Activated CD4-positive, alpha-beta T cell treated with anti-CD3 and anti-CD28 coated beads for 36 hours (primary cell): Measurements from ENCODE around the gene HECTD1. TPM values are rescaled to one million over a fixed set of nuclear protein-coding genes. Genes with fewer than 3 reads are reported as not detected.
"Not testable (repeated sequence)": the region's sequence is repeated elsewhere in the genome, so short reads cannot be mapped to it uniquely, and the experiment has no call there.

Experiments
- ATAC-seq: fragments of 200-7000 bp; cut with Tn5 transposase; one replicate; pipeline ENCODE4 v1.10.0; 2021; ENCODE audit warnings: mild to moderate bottlenecking, moderate library complexity
- CTCF ChIA-PET: fragments of 350-600 bp; sonication (Branson Sonifier 250); formaldehyde crosslinking; loops from one replicate; lab custom pipeline; 2021; ENCODE audit warnings: antibody characterized with exemption; lab: Charles Lee
- POLR2A ChIA-PET: fragments of 350-600 bp; sonication (Branson Sonifier 250); formaldehyde crosslinking; loops from one replicate; lab custom pipeline; 2021; ENCODE audit warnings: antibody characterized with exemption, inconsistent platforms; lab: Charles Lee
- DNase-seq: peaks from one replicate; pipeline ENCODE4 v3.0.0-alpha.2; 2020
- H3K27ac Mint-ChIP-seq: one replicate; pipeline ENCODE4 v1.8.0; 2021; ENCODE audit warnings: mixed read lengths
- H3K27me3 Mint-ChIP-seq: one replicate; pipeline ENCODE4 v1.8.0; 2021; ENCODE audit warnings: mixed read lengths
- H3K36me3 Mint-ChIP-seq: one replicate; pipeline ENCODE4 v1.8.0; 2021; ENCODE audit warnings: low read depth, mixed read lengths
- H3K4me1 Mint-ChIP-seq: one replicate; pipeline ENCODE4 v1.8.0; 2021; ENCODE audit warnings: mixed read lengths
- H3K4me3 Mint-ChIP-seq: one replicate; pipeline ENCODE4 v1.8.0; 2021; ENCODE audit warnings: mild to moderate bottlenecking, moderate library complexity, mixed read lengths
- H3K9me3 Mint-ChIP-seq: one replicate; pipeline ENCODE4 v1.8.0; 2021; ENCODE audit warnings: low read depth, mixed read lengths
- intact Hi-C, 2 experiments: fragments of 100-400 bp; cut with DNase I in 1 of 2; cut with micrococcal nuclease in 1 of 2; formaldehyde crosslinking; loops; one replicate each; pipeline versions ENCODE4 v1.14.2 to v1.15.1; 2022 to 2024; cut with DNase I, micrococcal nuclease
- total RNA-seq, 2 experiments: library from RNA; stranded (reverse); gene quantifications; one replicate each; pipeline ENCODE4 v1.2.3, GENCODE V29; 2021

HECTD1 gene
- total RNA-seq, 2 experiments from 2014 or later = 87.1 to 89.5 TPM

GRCh38 chr14:31192544-31192943 lies 15.0 kb downstream of the HECTD1 start:
- H3K27me3 Mint-ChIP-seq, POLR2A ChIA-PET, DNase-seq, ATAC-seq, H3K9me3 Mint-ChIP-seq, H3K4me3 Mint-ChIP-seq, H3K27ac Mint-ChIP-seq, intact Hi-C loops: not testable (repeated sequence)
- peaks cover 28% of the 10 kb centered on the region for H3K36me3 Mint-ChIP-seq
- CTCF ChIA-PET = interaction anchor here (2.2 kb wide), 1 partner anchor 14 kb away, joined by 6 read pairs; no protein-coding TSS in a partner anchor
- peaks cover 46% of the 10 kb centered on the region for H3K4me1 Mint-ChIP-seq

- Mint-ChIP-seq H3K27me3 (no peaks in the 10 kb centered on the region), H3K36me3 (peaks cover 31% of the 10 kb centered on the region), H3K27ac (no peak overlapping the region), H3K9me3 (no peaks in the 10 kb centered on the region), H3K4me3 (no peak overlapping the region), H3K4me1 (peaks cover 44% of the 10 kb centered on the region)
- CTCF ChIA-PET = interaction anchor here (0.6 to 2.2 kb wide), 5 partner anchors 12 to 316 kb away, joined by 3 to 6 read pairs (median 3); no protein-coding TSS in a partner anchor
- DNase-seq = no peak
- no peak for ATAC-seq
- intact Hi-C loops = no loop called here
- POLR2A ChIA-PET = interaction anchor here (0.6 kb wide), 1 partner anchor 52 kb away, joined by 3 read pairs; no protein-coding TSS in a partner anchor
Measured at GRCh38 chr14:31190717-31191263, 16.8 kb downstream of the HECTD1 start.

GRCh38 chr14:31190219-31190603 lies 17.4 kb downstream of the HECTD1 start:
- DNase-seq = no peak
- ChIA-PET CTCF (interaction anchor here (0.6 to 2.2 kb wide), 5 partner anchors 11 to 172 kb away, joined by 3 to 6 read pairs (median 3); no protein-coding TSS in a partner anchor), POLR2A (no interaction called here)
- Mint-ChIP-seq H3K27ac (no peak overlapping the region), H3K4me3 (no peak overlapping the region), H3K36me3 (peaks cover 32% of the 10 kb centered on the region), H3K9me3 (no peaks in the 10 kb centered on the region), H3K27me3 (no peaks in the 10 kb centered on the region), H3K4me1 (peaks cover 39% of the 10 kb centered on the region)
- ATAC-seq = no peak
- intact Hi-C loops = no loop called here

DNA sequence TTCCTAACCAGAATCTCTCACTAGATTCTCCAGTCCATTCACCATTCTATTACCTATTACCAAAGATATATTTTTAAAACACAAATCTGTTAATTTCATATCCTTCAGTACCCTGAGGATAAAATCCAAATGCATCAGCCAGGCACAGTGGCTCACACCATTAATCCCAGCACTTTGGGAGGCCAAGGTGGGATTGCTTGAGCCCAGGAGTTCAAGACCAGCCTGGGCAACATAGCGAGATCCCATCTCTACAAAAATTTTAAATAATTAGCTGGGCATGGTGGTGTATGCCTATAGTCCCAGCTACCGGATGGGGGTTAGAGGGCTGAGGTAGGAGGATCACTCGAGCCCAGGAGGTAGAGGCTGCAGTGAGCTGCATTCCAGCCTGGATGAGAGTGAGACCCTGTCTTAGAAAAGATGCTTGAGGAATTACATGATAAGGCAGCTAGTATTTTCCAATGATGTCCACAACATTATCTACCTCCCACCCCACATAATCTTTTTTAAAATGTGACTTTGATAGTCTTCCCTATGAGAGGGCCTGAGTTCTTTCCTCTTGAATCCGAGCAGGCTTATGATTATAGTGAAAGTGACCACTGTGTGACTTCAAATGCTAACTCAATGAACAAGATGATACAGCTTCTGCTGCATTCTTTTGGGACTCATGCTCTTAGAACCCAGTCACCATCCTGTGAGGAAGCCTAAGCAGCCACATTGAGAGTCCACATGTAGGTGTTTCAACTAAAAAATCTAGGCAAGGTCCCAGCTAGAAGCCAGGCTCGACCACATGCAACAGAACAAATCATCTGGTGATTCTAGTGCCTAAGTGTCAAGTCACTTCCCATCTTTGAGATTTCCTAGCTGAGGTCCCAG lies 18.0 kb downstream of the HECTD1 start:
- ChIA-PET CTCF (interaction anchor here (1.0 to 1.6 kb wide), 3 partner anchors 11 to 21 kb away, joined by 3 to 4 read pairs (median 3); no protein-coding TSS in a partner anchor), POLR2A (interaction anchor here (0.6 kb wide), 1 partner anchor 107 kb away, joined by 5 read pairs; no protein-coding TSS in a partner anchor)
- Mint-ChIP-seq H3K4me1 (peaks cover 34% of the 10 kb centered on the region), H3K9me3 (no peaks in the 10 kb centered on the region), H3K27me3 (no peaks in the 10 kb centered on the region), H3K4me3 (no peak overlapping the region), H3K36me3 (peaks cover 29% of the 10 kb centered on the region), H3K27ac (no peak overlapping the region)
- DNase-seq = no peak
- intact Hi-C loops = no loop called here
- ATAC-seq = no peak

DNA sequence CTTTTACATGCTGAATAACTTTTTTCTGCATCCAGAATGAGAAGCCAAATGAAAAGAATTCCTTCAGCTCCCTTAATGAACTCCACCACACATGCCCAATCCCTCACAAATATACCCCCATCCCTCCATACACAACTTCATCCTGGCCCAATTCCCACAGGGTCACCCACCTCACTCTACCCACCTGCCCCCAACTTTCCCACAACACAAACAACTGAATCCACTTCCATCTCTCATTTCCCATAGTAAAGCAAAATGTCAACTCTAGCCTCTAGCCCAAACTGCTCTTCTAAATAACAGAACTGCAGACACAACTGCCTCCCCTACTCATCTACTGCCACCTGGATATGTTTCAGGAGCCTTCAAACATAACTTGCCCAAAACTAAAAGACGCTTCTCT lies 18.8 kb downstream of the HECTD1 start:
- H3K9me3 Mint-ChIP-seq = no peaks in the 10 kb centered on the region
- ChIA-PET CTCF (interaction anchor here (1.6 kb wide), 1 partner anchor 10 kb away, joined by 4 read pairs; no protein-coding TSS in a partner anchor), POLR2A (no interaction called here)
- H3K4me3 Mint-ChIP-seq = no peak overlapping the region
- no peak overlapping the region for H3K27ac Mint-ChIP-seq
- DNase-seq (no peak), ATAC-seq (no peak)
- intact Hi-C loops = no loop called here
- no peaks in the 10 kb centered on the region for H3K27me3 Mint-ChIP-seq
- H3K4me1 Mint-ChIP-seq = peaks cover 27% of the 10 kb centered on the region
- peaks cover 25% of the 10 kb centered on the region for H3K36me3 Mint-ChIP-seq

- intact Hi-C loops, H3K4me1 Mint-ChIP-seq: not testable (repeated sequence)
- H3K36me3 Mint-ChIP-seq = peaks cover 13% of the 10 kb centered on the region
Measured at GRCh38 chr14:31182016-31182415, 25.6 kb downstream of the HECTD1 start.

GRCh38 chr14:31181271-31181670 lies 26.3 kb downstream of the HECTD1 start:
- intact Hi-C loops = no loop called here
- H3K9me3 Mint-ChIP-seq = no peaks in the 10 kb centered on the region
- H3K27me3 Mint-ChIP-seq = no peaks in the 10 kb centered on the region
- CTCF ChIA-PET = interaction anchor here (0.7 kb wide), 1 partner anchor 15 kb away, joined by 3 read pairs; no protein-coding TSS in a partner anchor
- peaks cover 15% of the 10 kb centered on the region for H3K36me3 Mint-ChIP-seq
- no peak for DNase-seq
- POLR2A ChIA-PET = no interaction called here
- H3K27ac Mint-ChIP-seq = no peak overlapping the region
- H3K4me1 Mint-ChIP-seq = peaks cover 9% of the 10 kb centered on the region
- H3K4me3 Mint-ChIP-seq = no peak overlapping the region
- no peak for ATAC-seq

More at GRCh38 chr14:31182016-31182415, 25.6 kb downstream of the HECTD1 start:
- DNase-seq, H3K4me3 Mint-ChIP-seq, H3K9me3 Mint-ChIP-seq, H3K27me3 Mint-ChIP-seq, ATAC-seq, POLR2A ChIA-PET, H3K27ac Mint-ChIP-seq: not testable (repeated sequence)
- CTCF ChIA-PET = interaction anchor here (0.7 to 1.1 kb wide), 2 partner anchors 15 to 33 kb away, joined by 3 to 4 read pairs; no protein-coding TSS in a partner anchor

GRCh38 chr14:31180299-31181051 lies 27.1 kb downstream of the HECTD1 start:
- Mint-ChIP-seq H3K36me3 (peaks cover 10% of the 10 kb centered on the region), H3K4me3 (no peak overlapping the region), H3K27me3 (no peaks in the 10 kb centered on the region), H3K4me1 (peaks cover 4% of the 10 kb centered on the region), H3K27ac (no peak overlapping the region), H3K9me3 (no peaks in the 10 kb centered on the region)
- ATAC-seq = no peak
- intact Hi-C loops = no loop called here
- DNase-seq = no peak
- ChIA-PET POLR2A (no interaction called here), CTCF (no interaction called here)

DNA sequence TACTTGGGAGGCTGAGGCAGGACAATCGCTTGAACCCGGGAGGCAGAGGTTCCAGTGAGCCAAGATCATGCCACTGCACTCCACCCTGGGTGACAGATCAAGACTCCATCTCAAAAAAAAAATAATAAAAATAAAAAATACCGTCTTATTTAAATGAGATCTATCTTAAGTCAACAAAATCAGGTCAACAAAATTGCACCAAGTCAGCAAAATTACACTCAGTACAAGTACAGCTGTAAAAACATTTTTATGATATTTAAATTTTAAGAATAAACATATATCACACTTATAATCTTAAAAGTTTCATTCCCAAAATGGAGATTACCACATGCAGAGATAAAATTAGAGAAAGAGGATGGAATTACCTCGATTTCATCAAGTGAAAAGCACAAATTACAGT lies 33.2 kb downstream of the HECTD1 start:
- CTCF ChIA-PET = interaction anchor here (0.6 kb wide), 2 partner anchors 24 to 275 kb away, joined by 3 read pairs; no protein-coding TSS in a partner anchor
- Mint-ChIP-seq H3K27me3 (no peaks in the 10 kb centered on the region), H3K4me3 (no peak overlapping the region), H3K36me3 (peaks cover 40% of the 10 kb centered on the region), H3K9me3 (no peaks in the 10 kb centered on the region), H3K27ac (no peak overlapping the region), H3K4me1 (no peaks in the 10 kb centered on the region)
- ATAC-seq = no peak
- DNase-seq = no peak
- intact Hi-C loops = no loop called here
- POLR2A ChIA-PET = no interaction called here

- CTCF ChIA-PET = interaction anchor here (1.1 kb wide), 1 partner anchor 35 kb away, joined by 3 read pairs; the partner anchor contains the start of gene HECTD1
- H3K36me3 Mint-ChIP-seq = peaks cover 42% of the 10 kb centered on the region
- intact Hi-C loops = no loop called here
- no peaks in the 10 kb centered on the region for H3K27me3 Mint-ChIP-seq
- no peak for ATAC-seq
- no peaks in the 10 kb centered on the region for H3K4me1 Mint-ChIP-seq
- H3K27ac Mint-ChIP-seq = no peak overlapping the region
- no peak overlapping the region for H3K4me3 Mint-ChIP-seq
- no peaks in the 10 kb centered on the region for H3K9me3 Mint-ChIP-seq
- POLR2A ChIA-PET = no interaction called here
- DNase-seq = no peak
Measured at GRCh38 chr14:31173120-31173837, 34.3 kb downstream of the HECTD1 start.
